ENCODE data around the gene SELENOP. TPM values are rescaled to one million over a fixed set of nuclear protein-coding genes. Genes with fewer than 3 reads are reported as not detected.

Gene SELENOP
- total RNA-seq, 1 experiment from 2014 or later: 64.2 TPM

DNA sequence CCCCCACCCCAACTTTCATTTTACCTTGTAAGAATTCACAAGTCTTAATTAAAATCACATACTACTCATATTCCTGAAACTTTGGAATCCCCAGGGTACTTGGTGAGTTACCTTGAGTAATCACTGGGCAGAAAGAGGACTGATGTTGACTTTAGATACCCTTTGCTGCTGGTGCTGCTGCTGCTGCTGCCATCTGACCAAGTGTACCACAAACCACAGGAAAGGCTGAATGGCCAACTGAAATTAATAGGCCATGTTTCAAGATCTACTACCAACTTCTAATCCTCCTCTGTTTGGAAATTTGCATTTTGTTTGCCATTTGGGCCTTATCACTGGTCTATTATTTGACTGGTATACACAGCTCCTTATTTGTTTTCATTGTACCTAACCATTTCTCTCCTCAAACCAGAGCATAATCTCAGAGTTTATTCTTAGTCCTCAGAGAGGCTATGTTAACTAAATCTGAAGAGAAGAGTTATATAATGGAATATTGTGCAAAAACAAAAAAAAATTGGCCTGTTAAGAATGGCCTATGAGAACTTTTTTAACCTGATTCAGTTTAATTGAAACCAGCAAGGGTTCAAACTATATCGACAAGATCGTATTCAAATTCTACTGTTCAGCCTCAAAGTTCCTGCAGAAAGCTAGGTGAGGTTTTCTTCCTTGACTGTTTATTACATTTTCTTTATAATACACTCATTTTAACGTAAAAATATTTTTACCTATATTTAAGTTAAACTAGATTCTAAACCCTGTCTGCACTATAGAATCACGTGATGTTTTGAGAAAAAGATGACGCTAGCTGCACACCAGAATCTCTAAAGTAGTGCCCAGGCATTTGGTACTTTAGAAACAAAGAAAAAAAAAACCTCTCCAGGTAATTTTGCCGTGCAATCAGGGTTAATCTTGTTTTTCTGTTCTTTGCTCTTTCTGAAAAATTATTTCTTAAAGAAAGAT, 13.1 kb downstream of the SELENOP start:
- no peak for DNase-seq (ENCODE audit: low spot score)

DNA sequence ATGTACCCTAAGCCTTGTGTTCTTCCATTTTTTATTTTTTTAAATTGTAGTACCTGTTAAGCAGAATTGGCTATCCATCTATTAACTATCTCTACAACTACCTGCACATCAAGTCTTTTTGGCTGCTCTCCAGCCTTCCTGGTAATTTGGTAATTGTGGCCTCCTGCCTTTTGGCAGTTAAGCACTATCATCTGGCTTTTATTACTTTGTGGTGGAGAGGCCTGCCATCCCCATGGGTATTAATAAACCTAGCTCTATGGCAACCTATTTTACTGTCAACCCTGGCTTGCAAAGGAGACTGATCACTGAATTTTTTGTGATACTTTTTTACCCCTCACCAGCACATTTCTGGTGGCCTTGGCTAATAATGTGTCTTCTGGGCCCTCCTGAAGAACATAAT, 20.5 kb downstream of the SELENOP start:
- no peak for DNase-seq (ENCODE audit: low spot score)

DNA sequence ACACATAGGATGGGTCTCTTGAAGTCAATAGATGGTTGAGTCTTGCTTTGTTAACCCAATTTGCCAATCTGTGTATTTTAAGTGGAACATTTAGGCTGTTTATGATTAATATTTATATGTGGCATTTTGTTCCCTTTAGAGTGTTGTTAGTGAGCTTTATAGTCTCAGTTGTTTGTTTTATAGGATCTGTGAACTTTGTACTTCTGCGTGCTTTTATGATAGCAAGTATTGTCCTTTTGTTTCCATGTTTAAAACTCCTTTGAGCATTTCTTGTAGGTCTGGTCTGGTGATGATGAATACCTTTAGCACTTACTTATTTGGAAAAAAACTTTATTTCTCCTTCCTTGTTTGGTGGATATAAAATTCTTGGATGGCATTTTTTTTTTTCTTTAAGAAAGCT, 23.8 kb downstream of the SELENOP start:
- DNase-seq (ENCODE audit: low spot score): no peak

DNA sequence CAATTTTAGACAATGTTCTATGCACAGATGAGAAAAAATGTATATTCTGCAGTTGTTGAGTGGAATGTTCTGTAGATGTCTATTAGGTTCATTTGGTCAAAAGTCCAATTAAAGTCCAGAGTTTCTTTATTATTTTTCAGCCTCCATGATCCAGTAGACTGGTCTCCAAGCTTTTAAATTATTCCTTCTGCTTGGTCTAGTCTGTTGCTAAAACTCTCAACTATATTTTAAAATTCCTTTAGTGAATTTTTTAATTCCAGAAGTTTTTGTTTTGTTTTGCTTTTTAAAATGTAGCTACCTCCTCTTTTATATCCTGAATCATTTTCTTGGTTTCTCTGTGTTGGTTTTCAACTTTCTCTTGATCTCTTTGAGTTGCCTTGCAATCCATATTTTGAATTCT, 24.6 kb downstream of the SELENOP start:
- DNase-seq (ENCODE audit: low spot score): no peak

DNA sequence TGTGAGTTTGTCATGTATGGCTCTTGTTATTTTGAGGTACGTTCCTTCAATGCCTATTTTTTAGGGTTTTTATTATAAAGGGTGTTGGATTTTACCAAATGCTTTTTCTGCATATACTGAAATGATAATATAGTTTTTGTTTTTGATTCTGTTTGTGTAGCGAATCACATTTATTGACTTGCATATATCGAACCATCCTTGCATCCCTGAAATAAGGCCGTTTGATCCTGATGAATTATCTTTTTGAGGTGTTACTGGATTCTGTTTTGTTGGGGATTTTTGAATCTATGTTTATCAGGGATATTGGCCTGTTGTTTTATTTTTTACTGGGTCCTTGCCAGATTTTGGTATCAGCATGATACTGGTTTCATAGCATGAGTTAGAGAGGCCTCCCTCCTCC, 25.9 kb downstream of the SELENOP start:
- no peak for DNase-seq (ENCODE audit: low spot score)

DNA sequence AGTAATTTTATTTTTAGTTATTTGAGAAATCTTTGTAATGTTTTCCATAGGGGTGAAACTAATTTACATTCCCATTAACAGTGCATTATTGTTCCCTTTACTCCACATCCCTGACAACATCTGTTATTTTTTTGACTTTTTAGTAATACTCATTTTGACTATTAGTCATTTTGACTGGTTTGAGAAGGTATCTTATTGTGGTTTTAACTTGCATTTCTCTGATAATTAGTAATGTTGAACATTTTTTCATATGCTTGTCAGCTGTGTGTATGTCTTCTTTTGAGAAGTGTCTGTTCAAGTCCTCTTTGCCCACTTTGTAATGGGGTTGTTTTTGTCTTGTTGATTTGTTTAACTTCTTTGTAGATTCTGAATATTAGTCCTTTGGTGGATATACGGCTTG, 27.6 kb downstream of the SELENOP start:
- DNase-seq (ENCODE audit: low spot score): no peak

DNA sequence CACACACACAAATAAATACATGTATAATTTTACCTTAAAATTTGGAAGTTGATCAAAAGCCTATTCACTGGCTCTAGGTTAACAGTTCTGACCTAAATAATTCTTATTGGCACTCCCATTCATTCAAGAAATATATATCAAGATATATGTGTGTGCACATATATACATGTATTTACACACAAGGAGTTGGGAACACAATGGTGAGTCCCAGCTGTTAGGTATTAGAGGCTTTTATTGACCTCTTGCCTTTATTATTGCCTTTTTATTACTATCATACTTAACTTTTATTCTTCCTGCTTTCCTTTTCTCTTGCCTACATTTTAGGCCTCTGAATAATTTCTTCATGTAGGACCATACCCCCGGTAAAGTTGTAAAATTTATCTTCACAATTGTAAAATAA, 30.1 kb downstream of the SELENOP start:
- DNase-seq (ENCODE audit: low spot score): no peak

DNA sequence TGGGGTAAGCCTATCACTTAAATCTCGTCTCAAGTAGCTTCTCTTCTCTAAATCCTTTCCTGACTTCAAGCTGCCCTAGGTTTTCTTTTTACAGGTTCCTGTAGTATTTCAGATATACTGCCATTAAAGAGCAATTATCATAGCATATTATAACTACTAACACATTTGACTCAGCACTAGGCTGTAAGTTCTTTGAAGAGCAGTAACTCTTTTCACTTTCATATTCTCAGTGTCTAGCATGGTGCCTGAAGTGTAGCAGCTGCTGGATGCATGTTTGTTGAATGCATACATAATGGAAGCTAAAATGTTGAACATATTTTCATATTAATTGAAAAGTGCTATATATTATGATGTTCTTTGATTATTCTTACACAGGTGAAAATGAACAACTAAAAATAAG, 32.6 kb downstream of the SELENOP start:
- no peak for DNase-seq (ENCODE audit: low spot score)

DNA sequence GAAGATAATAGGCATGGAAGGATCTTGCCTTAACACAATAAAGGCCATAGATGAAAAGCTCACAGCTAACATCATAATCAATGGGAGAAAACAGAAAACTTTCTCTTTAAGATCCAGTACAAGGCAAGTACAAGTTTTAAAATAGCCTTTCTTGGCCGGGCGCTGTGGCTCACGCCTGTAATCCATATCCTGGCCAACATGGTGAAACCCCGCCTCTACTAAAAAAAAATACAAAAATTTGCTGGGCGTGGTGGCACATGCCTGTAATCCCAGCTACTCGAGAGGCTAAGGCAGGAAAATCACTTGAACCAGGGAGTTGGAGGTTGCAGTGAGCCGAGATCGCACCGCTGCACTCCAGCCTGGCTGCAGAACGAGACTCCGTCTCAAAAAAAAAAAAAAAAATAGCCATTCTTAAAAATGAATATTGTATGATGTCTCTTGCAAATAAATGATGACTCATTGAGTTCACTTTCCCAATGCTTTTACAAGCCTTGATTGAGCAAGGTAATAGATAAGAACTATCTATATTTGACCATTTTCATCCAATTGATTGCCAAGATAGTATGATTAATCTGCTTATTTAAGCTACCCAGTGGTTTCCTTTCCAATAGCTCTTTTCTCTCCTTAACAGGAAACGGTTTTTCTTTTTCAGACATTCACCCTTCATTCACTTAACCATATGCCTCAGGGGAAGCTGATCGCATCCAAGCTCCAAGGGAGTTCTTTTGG, 39.3 kb downstream of the SELENOP start:
- DNase-seq (ENCODE audit: low spot score): no peak

DNA sequence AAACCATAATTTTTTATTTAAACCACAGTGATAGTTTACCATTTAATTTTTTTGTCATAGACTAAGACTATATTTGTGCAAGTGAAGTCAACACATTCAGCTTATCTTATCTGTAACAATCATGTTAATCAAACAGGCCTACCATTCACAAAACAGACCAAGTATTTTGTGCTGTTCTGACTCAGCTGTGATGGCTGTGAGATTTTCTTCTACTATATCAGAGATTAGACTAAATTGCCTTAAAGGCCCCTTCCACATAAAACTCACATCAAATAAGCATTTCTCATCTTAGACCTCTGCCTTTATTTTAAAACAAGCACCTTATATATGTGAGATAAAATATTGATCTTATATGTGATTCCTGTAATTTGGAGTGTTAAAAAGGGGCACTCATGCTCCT, 41.7 kb downstream of the SELENOP start:
- DNase-seq (ENCODE audit: low spot score): no peak

DNA sequence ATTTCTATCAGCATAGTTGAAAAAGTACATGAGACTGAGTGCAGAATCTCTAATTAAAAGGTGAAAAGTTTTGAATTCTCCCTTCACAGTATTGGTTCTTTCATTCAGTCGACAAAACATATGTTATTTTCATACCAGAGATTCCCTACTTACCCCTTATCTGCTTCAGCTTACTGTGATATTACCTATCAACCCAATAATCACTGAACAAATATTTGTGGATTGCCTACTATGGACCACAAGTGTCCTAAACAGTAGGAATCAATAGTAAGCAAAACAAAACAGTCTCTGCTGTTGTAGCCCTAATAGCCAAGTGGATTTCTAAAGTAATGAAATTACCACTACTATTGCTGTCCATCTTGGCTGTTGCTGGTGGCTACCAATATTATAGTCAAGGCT, 43.6 kb downstream of the SELENOP start:
- DNase-seq (ENCODE audit: low spot score): no peak

DNA sequence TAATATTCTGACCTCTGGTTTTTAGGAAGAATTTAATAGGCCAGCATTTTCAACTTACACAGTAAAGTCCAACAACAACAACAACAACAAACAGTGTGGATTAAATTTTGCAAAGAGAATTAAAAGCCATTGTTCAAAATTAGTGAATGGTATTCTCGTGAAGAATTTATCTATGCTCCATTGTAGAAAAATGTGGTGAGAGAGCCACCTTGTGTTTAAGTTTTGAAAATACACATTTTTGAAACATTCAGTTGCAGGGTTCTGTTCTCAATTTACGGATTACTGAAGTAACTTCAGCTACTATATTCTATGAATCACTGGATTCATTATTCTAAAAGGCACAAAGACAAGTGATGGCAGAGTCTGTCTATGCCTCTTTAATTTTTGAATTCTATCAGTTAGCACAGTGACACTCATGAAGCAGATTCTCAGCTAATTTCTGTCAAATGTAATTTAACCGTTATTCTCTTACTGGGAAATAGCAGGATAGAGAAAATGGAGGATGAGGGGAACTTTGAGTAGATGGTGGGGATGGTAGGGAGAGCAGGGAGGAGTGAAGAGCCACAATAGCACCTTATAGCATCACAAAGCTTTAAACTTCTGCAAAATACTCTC, 44.1 kb downstream of the SELENOP start:
- DNase-seq (ENCODE audit: low spot score): peak; percentile 20

DNA sequence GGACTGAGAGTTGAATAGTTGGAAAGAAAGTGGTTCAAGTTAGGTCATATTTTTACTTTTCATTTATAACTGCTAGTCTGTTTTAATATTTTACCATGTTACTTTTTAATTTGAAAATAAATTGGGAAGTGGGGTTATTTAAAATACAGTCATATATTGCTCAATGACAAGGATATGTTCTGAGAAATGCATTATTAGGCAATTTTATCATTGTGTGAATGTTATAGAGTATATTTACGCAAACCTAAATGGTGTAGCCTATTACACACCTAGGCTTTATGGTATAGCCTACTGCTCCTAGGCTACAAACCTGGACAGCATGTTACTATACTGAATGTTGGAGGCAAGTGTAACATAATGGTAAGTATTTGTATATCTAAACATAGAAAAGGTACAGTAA, 49.9 kb downstream of the SELENOP start:
- DNase-seq (ENCODE audit: low spot score): no peak

DNA sequence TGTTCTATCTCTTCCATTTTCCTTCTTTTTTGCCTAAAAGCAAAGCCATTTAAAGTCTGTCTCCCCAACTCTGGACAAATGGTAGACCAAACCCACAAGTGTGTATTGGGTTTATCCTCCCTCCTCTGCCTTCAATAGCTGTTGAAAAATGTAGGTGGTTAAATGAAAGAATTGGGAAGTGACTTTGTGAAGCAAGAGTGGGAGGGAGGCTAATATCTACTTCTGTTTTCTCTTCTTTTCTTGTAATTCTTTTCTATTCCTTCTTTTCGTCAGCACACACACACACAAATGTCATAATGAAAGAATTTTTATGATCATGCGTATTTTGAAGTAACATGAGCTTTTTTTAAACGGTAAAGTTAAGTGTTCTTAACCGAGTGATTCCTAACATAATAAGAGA, 51.3 kb downstream of the SELENOP start:
- DNase-seq (ENCODE audit: low spot score): no peak

DNA sequence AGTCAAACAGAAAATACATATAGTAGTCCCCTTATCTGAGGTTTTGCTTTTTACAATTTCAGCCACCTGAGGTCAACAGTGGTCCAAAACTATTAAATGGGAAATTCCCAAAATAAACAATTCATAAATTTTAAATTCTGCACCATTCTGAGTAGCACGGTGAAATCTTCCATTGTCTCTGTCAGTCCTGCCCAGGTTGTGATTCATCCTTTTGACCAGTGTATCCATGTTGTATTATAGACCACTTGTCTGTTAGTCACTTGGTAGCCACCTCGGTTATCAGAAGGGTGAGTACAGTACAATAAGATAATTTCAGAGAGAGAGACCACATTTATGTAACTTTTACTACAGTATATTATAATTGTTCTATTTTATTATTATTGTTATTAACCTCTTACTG, 52.2 kb downstream of the SELENOP start:
- DNase-seq (ENCODE audit: low spot score): no peak

DNA sequence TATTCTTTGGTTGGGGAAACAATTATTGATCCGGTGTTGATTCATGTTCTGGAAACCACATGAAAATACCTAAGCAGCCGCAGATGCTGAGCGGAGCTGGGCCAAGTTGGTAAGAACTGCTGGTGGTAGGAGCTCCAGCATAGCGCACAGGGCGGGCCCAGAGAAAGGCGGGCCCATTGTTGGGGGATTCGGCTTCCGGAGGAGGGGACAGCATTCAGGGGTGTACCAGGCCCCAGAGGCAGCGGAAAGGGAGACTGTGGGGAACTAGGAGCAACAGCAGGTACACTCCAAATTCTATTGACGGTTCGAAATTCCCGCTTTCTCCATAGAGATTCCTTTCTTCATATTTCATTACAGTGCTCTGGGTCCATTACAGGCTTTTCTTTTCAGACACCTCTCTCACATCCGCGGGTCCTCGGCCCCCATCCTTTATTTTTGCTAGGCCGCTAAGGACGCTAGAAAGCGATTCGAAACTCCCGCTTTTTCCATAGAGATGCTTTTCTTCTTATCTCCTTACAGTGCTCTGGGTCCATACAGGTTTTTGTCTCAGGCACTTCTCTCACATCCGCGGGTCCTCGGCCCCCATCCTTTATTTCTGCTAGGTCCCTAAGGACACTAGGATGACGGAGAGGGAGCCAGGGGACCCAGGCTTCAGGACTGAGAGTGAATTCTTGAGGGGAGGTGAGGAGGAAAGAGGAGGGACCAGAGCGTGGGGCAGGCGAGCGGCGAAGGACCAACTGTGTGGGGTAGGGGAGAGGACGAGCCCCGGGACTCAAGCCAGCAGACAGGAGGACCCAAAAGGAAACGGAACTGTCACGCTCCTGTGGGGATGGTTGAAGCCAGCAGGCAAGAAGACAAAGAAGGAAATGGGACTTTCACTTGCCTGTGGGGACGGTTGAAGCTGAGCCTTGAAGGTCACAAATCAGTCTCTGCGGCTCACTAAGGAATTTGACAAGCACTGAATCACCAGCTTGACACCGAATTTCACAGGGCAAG, 54.8 kb downstream of the SELENOP start, which contains the start of gene CCDC152:
Gene CCDC152, plus strand, starts transcription at position 213 of the 996 bp plus-strand sequence. CDS start 2,304 bp downstream, outside the sequence.
- DNase-seq (ENCODE audit: low spot score): no peak

DNA sequence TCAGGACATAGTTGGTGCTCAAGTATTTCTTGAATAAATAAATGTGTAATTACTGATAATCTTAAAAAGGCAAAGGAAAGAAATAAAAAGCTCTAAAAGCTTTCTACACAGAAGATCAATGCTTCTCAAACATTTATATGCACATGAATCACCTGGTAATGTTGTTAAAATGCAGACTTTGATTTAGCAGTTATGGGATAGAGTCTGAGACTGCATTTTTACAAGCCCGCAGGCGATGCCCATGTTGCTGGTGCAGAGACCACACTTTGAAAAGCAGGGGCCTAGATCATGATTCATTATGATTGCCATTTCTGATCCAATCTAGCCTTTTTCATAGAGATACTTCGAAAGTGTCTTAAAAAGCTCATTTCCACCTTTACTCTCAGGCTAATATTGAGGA, 58.6 kb downstream of the SELENOP start:
- no peak for DNase-seq (ENCODE audit: low spot score)

DNA sequence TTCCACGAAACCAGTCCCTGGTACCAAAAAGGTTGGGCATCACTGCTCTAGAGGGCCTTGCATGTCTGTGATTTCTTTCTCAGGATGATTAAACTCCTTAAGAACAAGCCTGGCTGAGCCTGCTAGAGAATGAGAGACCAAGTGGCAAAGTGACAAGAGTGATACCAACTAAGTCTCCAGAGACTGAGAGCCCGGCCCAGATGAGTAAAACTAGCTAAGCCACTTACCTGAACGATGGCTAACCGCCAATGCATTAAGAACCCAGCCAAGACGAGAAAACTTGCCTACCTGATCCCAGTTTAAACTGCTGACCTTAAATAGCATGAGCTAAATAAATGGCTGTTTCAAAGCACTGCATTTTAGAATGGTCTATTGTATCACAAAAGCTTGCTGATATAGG, 60.6 kb downstream of the SELENOP start:
- no peak for DNase-seq (ENCODE audit: low spot score)

DNA sequence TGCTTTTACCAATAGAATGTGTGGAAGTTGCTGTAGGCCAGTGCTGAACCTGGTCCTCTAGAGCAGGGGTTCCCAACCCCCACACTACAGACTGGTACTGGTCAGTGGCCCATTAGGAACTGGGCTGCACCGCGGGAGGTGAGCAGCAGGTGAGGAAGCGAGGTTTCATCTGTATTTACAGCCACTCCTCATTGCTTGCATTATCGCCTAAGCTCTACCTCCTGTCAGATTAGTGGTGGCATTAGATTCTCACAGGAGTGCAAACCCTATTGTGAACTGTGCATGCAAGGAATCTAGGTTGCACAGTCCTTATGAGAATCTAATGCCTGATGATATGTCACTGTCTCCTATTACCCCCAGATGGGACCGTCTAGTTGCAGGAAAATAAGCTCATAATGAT, 61.2 kb downstream of the SELENOP start:
- DNase-seq (ENCODE audit: low spot score): no peak

Measured in H4 (cell line).